ENCODE results near the gene CD6.

- no peak for TF ChIP-seq POLR2AphosphoS5 (IDR thresholded peaks at IDR 0.05; ENCODE audit: low read depth, low read length)
- no peak for TF ChIP-seq POLR2A (IDR thresholded peaks at IDR 0.05; ENCODE audit: low read depth, low read length)
Measured at GRCh38 chr11:61058583-61059259, 87.2 kb downstream of the CD6 start.
